PFSK-1 (cell line): ENCODE data around the gene LMLN.

Experiments used
- FOXP2 ChIP-seq: optimal IDR thresholded peaks from 2 replicates; pipeline ENCODE3; 2011; ENCODE audit warnings: borderline replicate concordance, control low read depth, inconsistent platforms; ENCODE audit not compliant: insufficient read depth; ENCODE audit errors: extremely low read length, extremely low read depth
- POLR2AphosphoS5 ChIP-seq: IDR thresholded peaks from 2 replicates; pipeline ENCODE4 v1.6.1; 2012; ENCODE audit warnings: low read depth, mild to moderate bottlenecking, control low read depth, low read length, moderate library complexity
- REST ChIP-seq, 2 experiments: IDR thresholded peaks; 2 replicates each; pipeline versions ENCODE4 v1.6.1 to v1.8.0; 2011 to 2012; ENCODE audit warnings: low read depth in 2 of 2, low read length in 2 of 2, control low read depth in 1 of 2, inconsistent platforms in 1 of 2, mild to moderate bottlenecking in 1 of 2, moderate library complexity in 1 of 2; ENCODE audit not compliant: insufficient read depth in 1 of 2
- SIN3A ChIP-seq: IDR thresholded peaks from 2 replicates; pipeline ENCODE4 v1.6.1; 2012; ENCODE audit warnings: mild to moderate bottlenecking, low read length, moderate library complexity, borderline replicate concordance; ENCODE audit not compliant: insufficient read depth
- TAF1 ChIP-seq: IDR thresholded peaks from 2 replicates; pipeline ENCODE4 v1.6.1; 2012; ENCODE audit warnings: low read length, control low read depth, borderline replicate concordance; ENCODE audit not compliant: insufficient read depth

DNA sequence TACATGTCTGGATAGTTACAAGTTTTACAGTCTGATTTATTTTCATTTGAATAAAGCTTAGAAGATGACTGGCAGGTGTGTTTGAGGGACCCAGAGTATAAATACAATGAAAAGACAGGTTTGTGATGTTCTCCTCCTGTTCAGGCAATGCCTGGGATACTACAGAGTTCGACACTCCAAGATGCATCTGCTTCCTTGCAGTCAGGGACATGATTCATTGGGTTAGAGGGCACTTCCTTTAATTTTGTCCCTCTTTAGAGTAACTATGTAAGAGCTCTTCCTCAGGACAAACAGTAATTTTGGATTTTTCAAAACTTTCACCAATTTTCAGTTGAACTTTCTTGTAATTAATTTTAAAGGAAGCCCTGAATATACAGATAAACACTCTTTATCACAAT is 102.0 kb downstream of the LMLN start:
- TF ChIP-seq POLR2AphosphoS5 (no peak), SIN3A (no peak), REST (IDR thresholded peaks at IDR 0.05; ENCODE audit: insufficient read depth in 1 of 2, low read depth in 2 of 2, low read length in 2 of 2) (no peak), TAF1 (no peak), FOXP2 (no peak)
